ENCODE data around the gene KCNJ6.

The KCNJ6 gene

GRCh38 chr21:37805266-37805665 lies 111.0 kb downstream of the KCNJ6 start:
- DNase-seq, result no peak

GRCh38 chr21:37804001-37804400 lies 112.3 kb downstream of the KCNJ6 start:
- no peak for DNase-seq

GRCh38 chr21:37803101-37803651 lies 113.1 kb downstream of the KCNJ6 start:
- no peak for DNase-seq

- no peak for DNase-seq
Observed at GRCh38 chr21:37800456-37801061, 115.7 kb downstream of the KCNJ6 start.

GRCh38 chr21:37800057-37800455 lies 116.2 kb downstream of the KCNJ6 start:
- no peak for DNase-seq

GRCh38 chr21:37799211-37800056 lies 116.8 kb downstream of the KCNJ6 start:
- no peak for DNase-seq

- no peak for DNase-seq
Observed at GRCh38 chr21:37797403-37797802, 118.9 kb downstream of the KCNJ6 start.

- no peak for DNase-seq
Observed at GRCh38 chr21:37796011-37796410, 120.2 kb downstream of the KCNJ6 start.

GRCh38 chr21:37793660-37794059 lies 122.6 kb downstream of the KCNJ6 start:
- no peak for DNase-seq

- no peak for DNase-seq
Observed at GRCh38 chr21:37792046-37792445, 124.2 kb downstream of the KCNJ6 start.

GRCh38 chr21:37790905-37791304 lies 125.4 kb downstream of the KCNJ6 start:
- no peak for DNase-seq

- DNase-seq, result no peak
Observed at GRCh38 chr21:37788503-37788902, 127.8 kb downstream of the KCNJ6 start.

GRCh38 chr21:37787456-37787855 lies 128.8 kb downstream of the KCNJ6 start:
- DNase-seq, result no peak

GRCh38 chr21:37784591-37785318 lies 131.5 kb downstream of the KCNJ6 start:
- DNase-seq, result no peak

- no peak for DNase-seq
Observed at GRCh38 chr21:37783016-37783415, 133.2 kb downstream of the KCNJ6 start.

GRCh38 chr21:37780991-37781983 lies 135.0 kb downstream of the KCNJ6 start:
- no peak for DNase-seq

- DNase-seq, result no peak
Observed at GRCh38 chr21:37771181-37771580, 145.1 kb downstream of the KCNJ6 start.

GRCh38 chr21:37770461-37770860 lies 145.8 kb downstream of the KCNJ6 start:
- DNase-seq, result no peak

- no peak for DNase-seq
Observed at GRCh38 chr21:37769656-37770055, 146.6 kb downstream of the KCNJ6 start.

GRCh38 chr21:37767984-37768383 lies 148.3 kb downstream of the KCNJ6 start:
- DNase-seq, result no peak

- no peak for DNase-seq
Observed at GRCh38 chr21:37766129-37766528, 150.1 kb downstream of the KCNJ6 start.

GRCh38 chr21:37765221-37765900 lies 150.9 kb downstream of the KCNJ6 start:
- no peak for DNase-seq

Data from stimulated activated CD4-positive, alpha-beta T cell treated with anti-CD3 and anti-CD28 coated beads, Interleukin-4, amount 100 ng/mL, for 24 hours (primary cell).